Measurements from ENCODE around the gene PRSS27. TPM values are rescaled to one million over a fixed set of nuclear protein-coding genes. Genes with fewer than 3 reads are reported as not detected.

Gene PRSS27
- polyA plus RNA-seq, 1 of the 3 experiments (the other 2 are of a cell fraction): 7.7 TPM

- Histone ChIP-seq H3K9ac (no peak overlapping the region), H3K36me3 (replicated peaks in 1 of 2; ENCODE audit: control insufficient read depth in 1 of 2, insufficient read depth in 2 of 2, low read length in 1 of 2) (peaks cover 0 to 74% of the 10 kb centered on the region in 2 experiments), H3K4me1 (ENCODE audit: control insufficient read depth in 1 of 2, insufficient read depth in 2 of 2, low read depth in 1 of 2, low read length in 1 of 2) (no peaks in the 10 kb centered on the region), H3K79me2 (ENCODE audit: insufficient read depth) (0 out of 2 replicates have a peak, but pooled peaks cover 4% of the 10 kb centered on the region), H3K9me2 (no peaks in the 10 kb centered on the region), H3K9me3 (no peaks in the 10 kb centered on the region), H4K20me1 (ENCODE audit: insufficient read depth) (no peaks in the 10 kb centered on the region), H3F3A (replicated peaks; ENCODE audit: insufficient read depth) (no peaks in the 10 kb centered on the region), H3K27ac (ENCODE audit: low read depth in 2 of 2, low read length in 1 of 2) (no peak overlapping the region; a peak in 1 of 4 replicates), H3K4me3 (ENCODE audit: low read depth in 2 of 2, low read length in 1 of 2) (no peak overlapping the region), H3K27me3 (ENCODE audit: insufficient read depth) (no peaks in the 10 kb centered on the region), H2AFZ (ENCODE audit: low read depth) (no peak overlapping the region), H3K4me2 (no peak overlapping the region)
- POLR2A ChIA-PET: no interaction called here
- TF ChIP-seq, protein P1, sequence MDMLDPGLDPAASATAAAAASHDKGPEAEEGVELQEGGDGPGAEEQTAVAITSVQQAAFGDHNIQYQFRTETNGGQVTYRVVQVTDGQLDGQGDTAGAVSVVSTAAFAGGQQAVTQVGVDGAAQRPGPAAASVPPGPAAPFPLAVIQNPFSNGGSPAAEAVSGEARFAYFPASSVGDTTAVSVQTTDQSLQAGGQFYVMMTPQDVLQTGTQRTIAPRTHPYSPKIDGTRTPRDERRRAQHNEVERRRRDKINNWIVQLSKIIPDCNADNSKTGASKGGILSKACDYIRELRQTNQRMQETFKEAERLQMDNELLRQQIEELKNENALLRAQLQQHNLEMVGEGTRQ (IDR thresholded peaks at IDR 0.05; ENCODE audit: borderline replicate concordance, low read depth, low read length): no peak
- TF ChIP-seq SMC3 (IDR thresholded peaks at IDR 0.05; ENCODE audit: low read depth, low read length): no peak
- TF ChIP-seq IRF3 (IDR thresholded peaks at IDR 0.05; ENCODE audit: low read depth, low read length): no peak
- TF ChIP-seq RXRA (IDR thresholded peaks at IDR 0.05; ENCODE audit: borderline replicate concordance, low read depth): no peak
- no peak for TF ChIP-seq FOXM1 (IDR thresholded peaks at IDR 0.05; ENCODE audit: low read depth)
- no peak for TF ChIP-seq GATA2 (CRISPR knock-in tag; IDR thresholded peaks at IDR 0.05)
- TF ChIP-seq MXI1 (IDR thresholded peaks at IDR 0.05; ENCODE audit: low read depth, low read length): no peak
- DNase-seq: no peak
- CTCF ChIA-PET: interaction anchor here (1.5 kb wide), 1 partner anchor 121 kb away, joined by 3 read pairs; no protein-coding TSS in a partner anchor
- WGBS (ENCODE audit: low lambda C conversion rate): 80% methylated on average over 1 of the region's 13 CpGs
These were observed 17.6 kb downstream of the PRSS27 start for GRCh38 chr16:2702438-2702825.

DNA sequence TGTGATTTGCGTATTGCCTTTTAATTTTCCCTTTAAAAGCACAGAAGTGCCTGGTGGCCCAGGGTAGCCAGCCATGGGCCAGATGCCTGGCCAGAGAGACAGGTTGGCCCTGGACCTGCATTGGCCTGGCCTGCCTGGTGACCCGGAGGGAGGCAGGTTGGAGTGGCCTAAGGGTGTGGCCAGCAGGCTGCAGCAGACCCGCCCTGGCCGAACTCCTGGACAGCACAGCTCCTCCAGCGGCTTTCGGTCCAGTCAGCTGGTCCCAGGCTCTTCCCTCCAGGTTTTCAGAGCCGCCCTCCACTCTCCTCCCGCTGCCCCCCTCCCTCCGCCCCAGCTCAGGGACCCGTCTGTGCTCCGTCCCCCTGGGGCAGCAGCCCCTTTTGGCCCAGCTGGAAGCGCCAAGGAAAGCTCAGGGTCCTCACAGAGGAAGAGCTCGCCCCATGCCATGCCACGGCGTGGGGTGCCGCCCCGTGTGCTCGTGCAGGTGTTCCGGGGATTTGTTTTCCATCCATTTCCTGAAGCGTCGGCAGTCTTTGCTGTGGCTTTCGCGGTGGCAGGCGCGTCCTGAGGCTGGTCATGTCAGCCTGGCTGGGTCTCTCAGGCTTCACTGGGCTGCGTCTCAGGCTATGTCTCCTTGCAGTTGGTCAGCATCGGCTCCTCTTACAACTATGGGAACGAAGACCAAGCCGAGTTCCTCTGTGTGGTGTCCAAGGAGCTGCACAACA lies 18.1 kb downstream of the PRSS27 start:
- Histone ChIP-seq H3K36me3 (replicated peaks in 1 of 2; ENCODE audit: control insufficient read depth in 1 of 2, insufficient read depth in 2 of 2, low read length in 1 of 2) (peaks cover 0 to 74% of the 10 kb centered on the region in 2 experiments), H3K27ac (ENCODE audit: low read depth in 2 of 2, low read length in 1 of 2) (no peak overlapping the region), H3K4me1 (ENCODE audit: control insufficient read depth in 1 of 2, insufficient read depth in 2 of 2, low read depth in 1 of 2, low read length in 1 of 2) (no peaks in the 10 kb centered on the region), H3K9ac (no peak overlapping the region), H3K9me2 (no peaks in the 10 kb centered on the region), H4K20me1 (ENCODE audit: insufficient read depth) (no peaks in the 10 kb centered on the region), H3K27me3 (ENCODE audit: insufficient read depth) (no peaks in the 10 kb centered on the region), H2AFZ (ENCODE audit: low read depth) (no peak overlapping the region), H3K9me3 (no peaks in the 10 kb centered on the region), H3F3A (replicated peaks; ENCODE audit: insufficient read depth) (no peaks in the 10 kb centered on the region), H3K4me3 (ENCODE audit: low read depth in 2 of 2, low read length in 1 of 2) (no peak overlapping the region), H3K79me2 (ENCODE audit: insufficient read depth) (0 out of 2 replicates have a peak, but pooled peaks cover 4% of the 10 kb centered on the region), H3K4me2 (no peak overlapping the region)
- TF ChIP-seq RCOR1 (IDR thresholded peaks at IDR 0.05; ENCODE audit: low read length) (no peak), USF1 (IDR thresholded peaks at IDR 0.05; ENCODE audit: borderline replicate concordance, low read depth) (no peak), CTCF (IDR thresholded peaks at IDR 0.05) (no peak), FOSL2 (IDR thresholded peaks at IDR 0.05; ENCODE audit: borderline replicate concordance, low read depth) (no peak), GABPA (IDR thresholded peaks at IDR 0.05; ENCODE audit: low read depth) (no peak), MEF2A (IDR thresholded peaks at IDR 0.05; ENCODE audit: borderline replicate concordance, low read depth) (no peak), NFIC (IDR thresholded peaks at IDR 0.05; ENCODE audit: borderline replicate concordance) (no peak)
- ChIA-PET CTCF (no interaction called here), POLR2A (no interaction called here)
- WGBS (ENCODE audit: low lambda C conversion rate): 95% methylated on average over 25 of the region's 29 CpGs
- no peak for DNase-seq
